ENCODE data around the gene UBXN1. TPM values are rescaled to one million over a fixed set of nuclear protein-coding genes. Genes with fewer than 3 reads are reported as not detected.

The UBXN1 gene
- total RNA-seq, 1 donor from 2014 or later, result 60.2 TPM

DNA sequence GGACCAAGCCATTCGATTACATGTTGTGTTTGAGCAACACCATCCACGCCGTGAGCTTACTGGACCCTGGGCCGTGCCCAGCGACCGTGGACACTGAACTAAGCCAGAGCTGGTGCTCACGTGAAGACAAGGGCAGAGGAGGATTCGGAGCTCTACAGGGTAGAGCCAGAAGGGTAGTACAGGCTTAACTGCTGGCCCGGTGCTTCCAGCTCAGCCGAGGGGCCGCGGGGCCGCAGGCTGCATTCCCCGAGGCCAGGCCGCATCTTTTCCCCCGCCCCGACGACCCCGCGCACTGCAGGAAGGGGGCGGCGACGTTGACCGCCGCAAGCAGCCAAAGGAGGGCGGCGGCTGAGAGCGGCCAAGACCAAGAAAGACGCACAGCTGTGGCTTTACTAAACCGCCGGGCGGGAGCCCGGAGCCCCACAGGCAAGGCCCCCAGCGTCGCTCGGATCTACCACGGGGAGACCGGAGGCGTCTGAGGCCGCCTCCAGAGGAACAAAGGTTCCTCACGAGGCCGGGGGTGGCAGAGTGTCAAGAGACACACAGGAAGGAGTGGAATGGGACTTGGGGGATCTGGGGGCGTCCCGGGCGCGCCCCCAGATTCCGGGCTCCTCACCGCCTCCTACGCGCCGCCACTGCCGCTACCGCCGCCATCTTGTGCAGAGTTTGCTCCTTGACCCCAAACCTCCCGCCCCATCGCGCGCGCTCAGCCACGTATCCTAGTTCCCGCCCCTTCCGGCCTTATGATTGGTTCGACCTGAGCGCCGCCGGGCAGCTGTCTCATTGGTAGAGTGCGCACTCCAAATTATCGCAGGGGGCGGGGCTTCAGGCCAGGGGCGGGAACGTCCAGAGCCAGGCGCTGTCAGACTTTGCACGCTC lies 32.7 kb downstream of the UBXN1 start, which contains the start of gene GANAB:
Gene GANAB (minus strand): TSS at position 668 of the 879 bp plus-strand sequence. CDS start 14 bp downstream, at position 654.
- H3K9me3 ChIP-seq, result no peaks in the 10 kb centered on the region
- TF ChIP-seq, protein P1, sequence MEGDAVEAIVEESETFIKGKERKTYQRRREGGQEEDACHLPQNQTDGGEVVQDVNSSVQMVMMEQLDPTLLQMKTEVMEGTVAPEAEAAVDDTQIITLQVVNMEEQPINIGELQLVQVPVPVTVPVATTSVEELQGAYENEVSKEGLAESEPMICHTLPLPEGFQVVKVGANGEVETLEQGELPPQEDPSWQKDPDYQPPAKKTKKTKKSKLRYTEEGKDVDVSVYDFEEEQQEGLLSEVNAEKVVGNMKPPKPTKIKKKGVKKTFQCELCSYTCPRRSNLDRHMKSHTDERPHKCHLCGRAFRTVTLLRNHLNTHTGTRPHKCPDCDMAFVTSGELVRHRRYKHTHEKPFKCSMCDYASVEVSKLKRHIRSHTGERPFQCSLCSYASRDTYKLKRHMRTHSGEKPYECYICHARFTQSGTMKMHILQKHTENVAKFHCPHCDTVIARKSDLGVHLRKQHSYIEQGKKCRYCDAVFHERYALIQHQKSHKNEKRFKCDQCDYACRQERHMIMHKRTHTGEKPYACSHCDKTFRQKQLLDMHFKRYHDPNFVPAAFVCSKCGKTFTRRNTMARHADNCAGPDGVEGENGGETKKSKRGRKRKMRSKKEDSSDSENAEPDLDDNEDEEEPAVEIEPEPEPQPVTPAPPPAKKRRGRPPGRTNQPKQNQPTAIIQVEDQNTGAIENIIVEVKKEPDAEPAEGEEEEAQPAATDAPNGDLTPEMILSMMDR (IDR thresholded peaks at IDR 0.05), result no peak
- H3K4me1 ChIP-seq, result peaks cover 4 to 14% of the 10 kb centered on the region in 2 donors
- peak; percentile 97 to 100 for DNase-seq (ENCODE audit: low spot score in 2 of 2)
- H3K27me3 ChIP-seq, result no peaks in the 10 kb centered on the region
- peak within 1 kb of the TSS; percentile 89 to 92 for H3K27ac ChIP-seq
- intact Hi-C loops (cut with DNase I), result loop anchor here (1.0 to 5.0 kb wide), 4 partner anchors 24 to 81 kb away; partner anchors contain the start of genes HNRNPUL2, MTA2 and TUT1
- peaks cover 26 to 33% of the 10 kb centered on the region in 2 donors for H3K36me3 ChIP-seq
- H3K4me3 ChIP-seq, result peak within 1 kb of the TSS; percentile 66 to 92

DNA sequence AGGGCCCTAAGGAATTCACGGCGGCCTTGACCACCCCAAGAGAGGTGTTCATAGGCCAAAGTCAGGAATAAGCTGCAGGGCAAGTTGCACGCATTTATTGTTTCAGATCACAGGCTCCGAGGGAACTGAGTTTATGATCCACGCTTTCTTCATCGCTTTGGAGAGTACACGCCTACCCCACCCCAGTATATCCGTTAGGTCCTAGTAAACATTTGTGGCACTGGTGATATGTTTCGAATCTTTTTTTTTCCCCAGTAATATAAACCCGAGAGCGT lies 33.3 kb downstream of the UBXN1 start:
- Histone ChIP-seq H3K36me3 (peaks cover 26 to 33% of the 10 kb centered on the region in 2 donors), H3K27ac (peak overlapping the region; percentile 89 to 92)
- intact Hi-C loops (cut with DNase I), result loop anchor here (5.0 kb wide), 1 partner anchor 43 kb away; the partner anchor contains the start of gene MTA2

DNA sequence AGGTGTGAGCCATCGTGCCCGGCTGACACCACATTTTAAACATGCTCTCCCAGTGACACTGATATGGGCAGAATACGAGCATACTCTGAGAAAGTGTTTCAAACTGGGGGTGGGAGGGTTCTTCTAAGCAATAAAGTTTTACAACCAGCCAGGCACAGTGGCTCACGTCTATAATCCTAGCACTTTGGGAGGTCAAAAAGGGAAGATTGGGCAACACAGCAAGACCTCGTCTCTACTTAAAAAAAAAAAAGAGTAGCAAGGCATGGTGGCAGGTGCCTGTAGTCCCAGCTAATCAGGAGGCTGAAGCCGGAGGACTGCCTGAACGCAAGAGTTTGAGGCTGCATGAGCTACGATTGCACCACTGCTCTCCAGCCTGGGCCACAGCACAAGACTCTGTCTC lies 34.7 kb downstream of the UBXN1 start:
- no peaks in the 10 kb centered on the region for H3K9me3 ChIP-seq
- TF ChIP-seq, protein P1 (IDR thresholded peaks at IDR 0.05), result no peak
- no peak overlapping the region for H3K27ac ChIP-seq
- peaks cover 4 to 14% of the 10 kb centered on the region in 2 donors for H3K4me1 ChIP-seq
- H3K4me3 ChIP-seq, result no peak overlapping the region
- DNase-seq (ENCODE audit: low spot score in 2 of 2), result no peak
- H3K27me3 ChIP-seq, result no peaks in the 10 kb centered on the region
- intact Hi-C loops (cut with DNase I), result no loop called here
- H3K36me3 ChIP-seq, result peaks cover 21 to 26% of the 10 kb centered on the region in 2 donors

More for the DNA sequence above, 33.3 kb downstream of the UBXN1 start:
- Histone ChIP-seq H3K27me3 (no peaks in the 10 kb centered on the region), H3K4me3 (peak overlapping the region; percentile 66 to 92), H3K9me3 (no peaks in the 10 kb centered on the region), H3K4me1 (peaks cover 4 to 14% of the 10 kb centered on the region in 2 donors)
- DNase-seq (ENCODE audit: low spot score in 2 of 2), result no peak
- TF ChIP-seq, protein P1 (IDR thresholded peaks at IDR 0.05), result no peak

DNA sequence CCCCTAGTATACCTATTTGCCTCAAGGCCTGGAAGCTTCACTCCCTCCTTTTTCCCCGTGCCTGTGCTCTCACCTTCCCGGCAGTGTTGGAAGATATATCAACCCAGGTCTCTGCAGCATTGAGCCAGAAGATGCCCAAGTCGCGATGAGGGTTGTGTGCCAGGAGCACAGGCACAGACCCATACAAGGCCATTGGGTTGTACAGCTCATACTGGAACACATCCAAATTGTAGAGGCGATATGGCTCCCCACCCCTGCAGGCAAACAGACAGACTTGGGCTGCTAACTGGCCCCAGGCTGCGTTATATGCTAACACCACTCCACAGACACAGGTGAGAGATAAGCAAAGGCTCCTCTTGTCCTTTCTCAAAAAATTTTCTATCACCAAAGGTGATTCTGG lies 46.4 kb downstream of the UBXN1 start:
- TF ChIP-seq, protein P1 (IDR thresholded peaks at IDR 0.05), result no peak
- no peak for DNase-seq (ENCODE audit: low spot score in 2 of 2)
- intact Hi-C loops (cut with DNase I), result no loop called here
- H3K36me3 ChIP-seq, result peaks cover 90 to 97% of the 10 kb centered on the region in 2 donors
- no peaks in the 10 kb centered on the region for H3K27me3 ChIP-seq
- H3K9me3 ChIP-seq, result no peaks in the 10 kb centered on the region
- no peak overlapping the region for H3K4me3 ChIP-seq
- no peak overlapping the region for H3K27ac ChIP-seq
- H3K4me1 ChIP-seq, result no peaks in the 10 kb centered on the region

DNA sequence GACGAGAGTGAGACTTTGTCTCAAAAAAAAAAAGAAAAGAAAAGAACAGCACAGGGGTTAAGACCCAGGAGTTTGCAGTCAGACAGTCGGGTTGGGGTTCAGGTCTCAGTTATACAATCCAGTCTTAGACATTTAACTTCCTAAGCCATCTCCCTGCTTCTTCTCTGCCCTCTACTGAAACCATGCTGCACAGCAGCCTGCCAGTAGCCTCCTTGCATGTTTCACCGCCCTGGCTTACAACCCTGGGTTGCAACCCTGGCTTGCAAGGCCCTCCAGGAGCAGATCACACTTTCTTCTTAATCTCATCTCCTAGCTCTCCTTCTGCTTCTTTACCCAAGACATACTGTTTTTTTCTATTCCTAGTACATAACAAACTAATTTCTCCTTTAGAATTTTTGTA lies 51.2 kb downstream of the UBXN1 start:
- H3K9me3 ChIP-seq, result no peaks in the 10 kb centered on the region
- intact Hi-C loops (cut with DNase I), result no loop called here

More for the DNA sequence above, 51.2 kb downstream of the UBXN1 start:
- H3K27ac ChIP-seq, result no peak overlapping the region
- TF ChIP-seq, protein P1 (IDR thresholded peaks at IDR 0.05), result no peak
- no peak overlapping the region for H3K4me3 ChIP-seq
- H3K4me1 ChIP-seq, result no peaks in the 10 kb centered on the region
- peaks cover 69 to 79% of the 10 kb centered on the region in 2 donors for H3K36me3 ChIP-seq
- no peaks in the 10 kb centered on the region for H3K27me3 ChIP-seq
- no peak for DNase-seq (ENCODE audit: low spot score in 2 of 2)

Other genes with a start within 250 kb of the UBXN1 start
- 718 TPM for gene AHNAK, start 132.3 kb downstream of the UBXN1 start, total RNA-seq
- gene EEF1G, start 105.2 kb downstream of the UBXN1 start, total RNA-seq, result 1,083 TPM
- 18.4 TPM for gene TUT1, start 87.5 kb downstream of the UBXN1 start, total RNA-seq
- gene MTA2, start 77.2 kb downstream of the UBXN1 start, total RNA-seq, result 79.2 TPM
- 207 TPM for gene EML3, start 66.3 kb downstream of the UBXN1 start, total RNA-seq
- not detected for gene ROM1, start 65.8 kb downstream of the UBXN1 start, total RNA-seq
- 61.3 TPM for gene B3GAT3, start 57.1 kb downstream of the UBXN1 start, total RNA-seq
- 326 TPM for gene GANAB, start 32.5 kb downstream of the UBXN1 start, total RNA-seq
- gene INTS5, start 25.8 kb downstream of the UBXN1 start, total RNA-seq, result 8.1 TPM
- gene C11orf98, start 13.9 kb downstream of the UBXN1 start, total RNA-seq, result 49.8 TPM
- gene CSKMT, start 13.8 kb downstream of the UBXN1 start, total RNA-seq, result not detected
- gene UQCC3, start 7.4 kb downstream of the UBXN1 start, total RNA-seq, result 3.9 TPM
- gene LBHD1, start 6.8 kb downstream of the UBXN1 start, total RNA-seq, result not detected
- 12.1 TPM for gene LRRN4CL, start 10.5 kb upstream of the UBXN1 start, total RNA-seq
- 55.9 TPM for gene BSCL2, start 28.4 kb upstream of the UBXN1 start, total RNA-seq
- not detected for gene GNG3, start 28.6 kb upstream of the UBXN1 start, total RNA-seq
- 14.6 TPM for gene HNRNPUL2, start 48.4 kb upstream of the UBXN1 start, total RNA-seq
- 1.4 TPM for gene TTC9C, start 49.4 kb upstream of the UBXN1 start, total RNA-seq
- gene ZBTB3, start 75.1 kb upstream of the UBXN1 start, total RNA-seq, result 2.9 TPM
- gene POLR2G, start 82.5 kb upstream of the UBXN1 start, total RNA-seq, result 110 TPM
- gene TAF6L, start 92.3 kb upstream of the UBXN1 start, total RNA-seq, result 51.7 TPM
- 102 TPM for gene TMEM179B, start 108.3 kb upstream of the UBXN1 start, total RNA-seq
- 92.5 TPM for gene TMEM223, start 112.9 kb upstream of the UBXN1 start, total RNA-seq
- 41.8 TPM for gene NXF1, start 126.4 kb upstream of the UBXN1 start, total RNA-seq
- gene STX5, start 153.0 kb upstream of the UBXN1 start, total RNA-seq, result 40.3 TPM
- not detected for gene TEX54, start 153.8 kb upstream of the UBXN1 start, total RNA-seq
- gene WDR74, start 160.5 kb upstream of the UBXN1 start, total RNA-seq, result 28.7 TPM
- gene SLC3A2, start 201.8 kb upstream of the UBXN1 start, total RNA-seq, result 143 TPM
- gene CHRM1, start 242.3 kb upstream of the UBXN1 start, total RNA-seq, result not detected